IMR-90 (cell line): Measurements from ENCODE around the gene KRTAP10-1. TPM values are rescaled to one million over a fixed set of nuclear protein-coding genes. Genes with fewer than 3 reads are reported as not detected.

Experiments used
- ATAC-seq: fragments of 200-7000 bp; cut with Tn5 transposase; 2 replicates; pipeline ENCODE4 v1.9.1; 2020; ENCODE audit warnings: low read depth, mild to moderate bottlenecking, moderate library complexity
- BruUV-seq: library from RNA; stranded (reverse); fragments of 400-500 nt; replicated peaks from 2 replicates; lab custom pipeline; 2021; lab: Mats Ljungman, UMichigan
- CTCF ChIA-PET: fragments of 300-600 bp; formaldehyde crosslinking; extraction: SDS; loops from one replicate; lab custom pipeline; 2021; ENCODE audit warnings: antibody characterized with exemption; lab: Yijun Ruan, JAX
- POLR2A ChIA-PET: fragments of 300-600 bp; sonication (Branson Sonifier 250); formaldehyde crosslinking; loops from one replicate; lab custom pipeline; 2022; ENCODE audit warnings: antibody characterized with exemption; ENCODE audit not compliant: unreplicated experiment; lab: Charles Lee
- DNase-seq: peaks from one replicate; pipeline ENCODE4 v3.0.0; 2013
- H2AFZ ChIP-seq: replicated peaks from 2 replicates; pipeline ENCODE3; 2013; ENCODE audit warnings: low read length, mild to moderate bottlenecking; ENCODE audit not compliant: poor library complexity
- H2AK5ac ChIP-seq: 2 replicates; pipeline ENCODE4 v1.6.1; 2013; ENCODE audit warnings: low read depth, low read length, inconsistent platforms
- H2AK9ac ChIP-seq: replicated peaks from 2 replicates; pipeline ENCODE3; 2013; ENCODE audit warnings: mild to moderate bottlenecking, low read depth, low read length, moderate library complexity; ENCODE audit not compliant: poor library complexity
- H2BK120ac ChIP-seq: 2 replicates; pipeline ENCODE4 v1.6.1; 2013; ENCODE audit warnings: low read depth, low read length, inconsistent platforms
- H2BK15ac ChIP-seq: 3 replicates; pipeline ENCODE4 v1.6.1; 2013; ENCODE audit warnings: low read depth, low read length, inconsistent platforms
- H2BK20ac ChIP-seq: 2 replicates; pipeline ENCODE4 v1.6.1; 2013; ENCODE audit warnings: low read depth, mild to moderate bottlenecking, inconsistent platforms, low read length, moderate library complexity
- H2BK5ac ChIP-seq: 2 replicates; pipeline ENCODE4 v1.6.1; 2013; ENCODE audit warnings: mild to moderate bottlenecking, low read depth, low read length, inconsistent platforms; ENCODE audit not compliant: poor library complexity, severe bottlenecking
- H3K14ac ChIP-seq: replicated peaks from 2 replicates; pipeline ENCODE4 v1.6.1; 2013; ENCODE audit warnings: low read depth, low read length, inconsistent platforms
- H3K18ac ChIP-seq: 2 replicates; pipeline ENCODE4 v1.6.1; 2013; ENCODE audit warnings: low read depth, low read length, control low read depth
- H3K23ac ChIP-seq: 2 replicates; pipeline ENCODE4 v1.6.1; 2013; ENCODE audit warnings: low read depth, low read length, inconsistent platforms
- H3K27ac ChIP-seq: 2 replicates; pipeline ENCODE4 v1.5.1; 2013; ENCODE audit warnings: mild to moderate bottlenecking, control low read depth, low read length; ENCODE audit not compliant: insufficient read depth
- H3K27me3 ChIP-seq: 2 replicates; pipeline ENCODE4 v1.6.1; 2013; ENCODE audit warnings: low read length; ENCODE audit not compliant: control insufficient read depth, insufficient read depth
- H3K36me3 ChIP-seq: 2 replicates; pipeline ENCODE4 v1.6.1; 2013; ENCODE audit warnings: low read length, mixed read lengths; ENCODE audit not compliant: control insufficient read depth, insufficient read depth
- H3K4ac ChIP-seq: 2 replicates; pipeline ENCODE4 v1.6.1; 2013; ENCODE audit warnings: low read depth, low read length, inconsistent platforms
- H3K4me1 ChIP-seq: 2 replicates; pipeline ENCODE4 v1.6.1; 2013; ENCODE audit warnings: low read length, mixed read lengths; ENCODE audit not compliant: control insufficient read depth, insufficient read depth
- H3K4me2 ChIP-seq: 2 replicates; pipeline ENCODE4 v1.6.1; 2013; ENCODE audit warnings: low read depth, mild to moderate bottlenecking, control low read depth, low read length, moderate library complexity
- H3K4me3 ChIP-seq: 2 replicates; pipeline ENCODE4 v1.5.1; 2013; ENCODE audit warnings: low read depth, mild to moderate bottlenecking, control low read depth, low read length, moderate library complexity; ENCODE audit not compliant: insufficient read depth
- H3K56ac ChIP-seq: 2 replicates; pipeline ENCODE4 v1.6.1; 2013; ENCODE audit warnings: low read length, inconsistent platforms; ENCODE audit not compliant: insufficient read depth; ENCODE audit errors: extremely low read depth
- H3K79me1 ChIP-seq, 2 experiments: 2 replicates each; pipeline ENCODE4 v1.6.1; 2013; ENCODE audit warnings: low read length in 2 of 2, inconsistent platforms in 1 of 2, low read depth in 1 of 2
- H3K9ac ChIP-seq: 2 replicates; pipeline ENCODE4 v1.6.1; 2013; ENCODE audit warnings: low read depth, low read length, control low read depth
- H3K9me1 ChIP-seq: 2 replicates; pipeline ENCODE4 v1.6.1; 2013; ENCODE audit warnings: low read length, inconsistent platforms; ENCODE audit not compliant: insufficient read depth
- H3K9me3 ChIP-seq: 2 replicates; pipeline ENCODE4 v1.6.1; 2013; ENCODE audit warnings: low read length; ENCODE audit not compliant: control insufficient read depth, insufficient read depth
- H4K20me1 ChIP-seq: 2 replicates; pipeline ENCODE4 v1.6.1; 2013; ENCODE audit warnings: low read length, inconsistent platforms; ENCODE audit not compliant: insufficient read depth
- H4K5ac ChIP-seq: 2 replicates; pipeline ENCODE4 v1.6.1; 2013; ENCODE audit warnings: mild to moderate bottlenecking, low read depth, low read length, control low read depth
- H4K8ac ChIP-seq, 2 experiments: 2 replicates each; pipeline ENCODE4 v1.6.1; 2013; ENCODE audit warnings: low read depth in 2 of 2, low read length in 2 of 2, control low read depth in 1 of 2, inconsistent platforms in 1 of 2
- H4K91ac ChIP-seq: 2 replicates; pipeline ENCODE4 v1.6.1; 2013; ENCODE audit warnings: low read depth, low read length, inconsistent platforms; ENCODE audit not compliant: insufficient read depth
- BHLHE40 ChIP-seq: fragments of 150-350 bp; IDR thresholded peaks from 2 replicates; pipeline ENCODE4 v1.6.1; 2016; ENCODE audit warnings: mild to moderate bottlenecking, low read depth, low read length
- CEBPB ChIP-seq: IDR thresholded peaks from 2 replicates; pipeline ENCODE4 v1.6.1; 2012; ENCODE audit warnings: low read depth, low read length, improper control_type of control experiment
- CHD1 ChIP-seq: IDR thresholded peaks from 2 replicates; pipeline ENCODE4 v1.6.1; 2012; ENCODE audit warnings: low read depth, low read length, improper control_type of control experiment
- CTCF ChIP-seq: conservative IDR thresholded peaks from 2 replicates; pipeline ENCODE4 v1.5.1; 2012; ENCODE audit warnings: mild to moderate bottlenecking, low read depth, low read length, improper control_type of control experiment
- FOS ChIP-seq: fragments of 150-350 bp; IDR thresholded peaks from 2 replicates; pipeline ENCODE4 v1.6.1; 2016; ENCODE audit warnings: low read depth, low read length
- MAFK ChIP-seq: IDR thresholded peaks from 2 replicates; pipeline ENCODE4 v1.6.1; 2012; ENCODE audit warnings: low read depth, low read length, improper control_type of control experiment
- MXI1 ChIP-seq: IDR thresholded peaks from 2 replicates; pipeline ENCODE4 v1.6.1; 2012; ENCODE audit warnings: low read depth, mild to moderate bottlenecking, low read length, moderate library complexity, borderline replicate concordance
- NFE2L2 ChIP-seq: fragments of 150-350 bp; IDR thresholded peaks from 2 replicates; pipeline ENCODE4 v1.6.1; 2016; ENCODE audit warnings: low read depth, mild to moderate bottlenecking, low read length
- RAD21 ChIP-seq: IDR thresholded peaks from 2 replicates; pipeline ENCODE4 v1.6.1; 2012; ENCODE audit warnings: low read length, improper control_type of control experiment
- RCOR1 ChIP-seq: IDR thresholded peaks from 2 replicates; pipeline ENCODE4 v1.6.1; 2012; ENCODE audit warnings: mild to moderate bottlenecking, low read length, improper control_type of control experiment; ENCODE audit not compliant: insufficient replicate concordance
- SMC3 ChIP-seq: fragments of 150-350 bp; IDR thresholded peaks from 2 replicates; pipeline ENCODE4 v1.6.1; 2016; ENCODE audit warnings: low read depth, mild to moderate bottlenecking, antibody characterized with exemption, low read length, moderate library complexity
- WGBS, 2 experiments: methylation state at CpG; one replicate each; pipeline versions ENCODE4 v1.1.5 to v1.1.7; 2013; ENCODE audit warnings: missing lambda C conversion rate in 2 of 2; ENCODE audit not compliant: insufficient read length in 1 of 2; ENCODE audit errors: extremely low coverage in 2 of 2; 5-methylcytosine and 5-hydroxymethylcytosine counted together
- dilution Hi-C: fragments of 300-500 bp; cut with HindIII; formaldehyde crosslinking; loops from one replicate; pipeline ENCODE4 v1.14.3; 2018; ENCODE audit warnings: low sequenced_read_pairs; ENCODE audit not compliant: unreplicated experiment
- in situ Hi-C: fragments of 300-500 bp; cut with MboI; formaldehyde crosslinking; loops from 3 replicates; pipeline ENCODE4 v1.14.3; 2019; ENCODE audit warnings: low sequenced_read_pairs, inconsistent platforms, mixed read lengths
- intact Hi-C: fragments of 100-400 bp; cut with micrococcal nuclease; formaldehyde crosslinking; loops from 2 replicates; pipeline ENCODE4 v1.10.0; 2022
- polyA plus RNA-seq, 3 experiments: library from polyadenylated mRNA; depleted of rRNA; stranded (reverse); fragments of >200 nt; gene quantifications; 2 replicates each; pipeline ENCODE4 v1.2.3, GENCODE V29; 2012; ENCODE audit warnings: low replicate concordance in 1 of 3
- total RNA-seq: library from RNA; depleted of rRNA; stranded (reverse); fragments of >200 nt; gene quantifications from 2 replicates; pipeline ENCODE4 v1.2.3, GENCODE V29; 2012

KRTAP10-1 gene
- total and polyA plus RNA-seq, 2 of the 4 experiments (the other 2 are of a cell fraction): not detected

GRCh38 chr21:44566403-44566802 lies 26.4 kb upstream of the KRTAP10-1 start:
- no peaks in the 10 kb centered on the region for H3K79me1 ChIP-seq
- TF ChIP-seq MXI1: no peak
- no peak for TF ChIP-seq FOS
- TF ChIP-seq SMC3: no peak
- TF ChIP-seq RCOR1: no peak
- TF ChIP-seq CEBPB: no peak
- no peak for TF ChIP-seq CHD1
- TF ChIP-seq RAD21: no peak
- TF ChIP-seq BHLHE40: no peak
- TF ChIP-seq CTCF: no peak
- no peak for TF ChIP-seq NFE2L2
- TF ChIP-seq MAFK: no peak
- H3K36me3 ChIP-seq: no peaks in the 10 kb centered on the region
- no peak overlapping the region for H2BK15ac ChIP-seq
- no peak overlapping the region for H3K18ac ChIP-seq
- no peak overlapping the region for H2BK5ac ChIP-seq
- no peak overlapping the region for H3K9ac ChIP-seq
- no peak for ATAC-seq
- intact Hi-C loops: no loop called here
- H4K91ac ChIP-seq: no peak overlapping the region
- no peak overlapping the region for H2BK20ac ChIP-seq
- no peaks in the 10 kb centered on the region; the same call in 1 of the 2 replicates for H3K27me3 ChIP-seq
- H3K56ac ChIP-seq: no peak overlapping the region
- no peak overlapping the region for H3K23ac ChIP-seq
- WGBS, 2 experiments: no CpG with 5 or more reads among the region's 1 CpG
- no peak for DNase-seq
- no peaks in the 10 kb centered on the region for H3K4me1 ChIP-seq
- POLR2A ChIA-PET: no interaction called here
- no peak overlapping the region for H3K4me2 ChIP-seq
- no TSS peak for BruUV-seq
- no peak overlapping the region for H2BK120ac ChIP-seq
- no peaks in the 10 kb centered on the region for H3K9me1 ChIP-seq
- CTCF ChIA-PET: no interaction called here
- no peak overlapping the region for H2AK5ac ChIP-seq
- no peak overlapping the region for H3K4ac ChIP-seq
- no peaks in the 10 kb centered on the region for H4K20me1 ChIP-seq
- no peak overlapping the region for H2AK9ac ChIP-seq
- no peak overlapping the region for H2AFZ ChIP-seq
- H3K4me3 ChIP-seq: no peak overlapping the region
- no peak overlapping the region for H4K8ac ChIP-seq
- H3K14ac ChIP-seq: no peak overlapping the region
- H3K9me3 ChIP-seq: peaks cover 4% of the 10 kb centered on the region
- H3K27ac ChIP-seq: no peak overlapping the region
- H4K5ac ChIP-seq: no peak overlapping the region
- in situ Hi-C loops: no loop called here
- dilution Hi-C loops: no loop called here
